ENCODE data around the gene EXOC6B. TPM values are rescaled to one million over a fixed set of nuclear protein-coding genes. Genes with fewer than 3 reads are reported as not detected.

EXOC6B gene
- total and polyA plus RNA-seq, 10 of the 15 experiments (the other 5 are each of a cell fraction or from before 2014, with no cell fraction given) = 0.23 to 2.2 (median 1.2) TPM

- TF ChIP-seq DPF2 (IDR thresholded peaks at IDR 0.05) (0 out of 2 replicates have a peak, but pooled peaks have one; percentile 39), GABPA (IDR thresholded peaks at IDR 0.05; ENCODE audit: low read depth) (no peak), ZNF207 (IDR thresholded peaks at IDR 0.05; ENCODE audit: borderline replicate concordance) (0 out of 2 replicates have a peak, but pooled peaks have one; percentile 17), GATAD2B (conservative IDR thresholded peaks at IDR 0.05; ENCODE audit: low read depth) (peak; percentile 55), NBN (IDR thresholded peaks at IDR 0.05) (peak; percentile 36; the same call in 1 of the 2 replicates), SREBF2 (IDR thresholded peaks at IDR 0.05; ENCODE audit: low read length) (no peak), FOXM1 (IDR thresholded peaks at IDR 0.05; ENCODE audit: low read depth, low read length) (no peak), ESRRA (IDR thresholded peaks at IDR 0.05; ENCODE audit: low read length) (no peak), HCFC1 (IDR thresholded peaks at IDR 0.05; ENCODE audit: low read length) (peak; percentile 90), ZNF274 (IDR thresholded peaks at IDR 0.05; ENCODE audit: insufficient read depth, insufficient read length) (no peak), EED (IDR thresholded peaks at IDR 0.05; ENCODE audit: low read depth) (no peak), MEF2B (IDR thresholded peaks at IDR 0.05; ENCODE audit: partially characterized antibody, poor library complexity, severe bottlenecking) (peak; percentile 16), SRF (IDR thresholded peaks at IDR 0.05; ENCODE audit: low read depth in 2 of 2, low read length in 2 of 2) (no peak), EZH2 (IDR thresholded peaks at IDR 0.05; ENCODE audit: borderline replicate concordance, control insufficient read depth, low read depth, low read length) (no peak), ZBTB4 (CRISPR knock-in tag; IDR thresholded peaks at IDR 0.05) (no peak), SMAD1 (IDR thresholded peaks at IDR 0.05; ENCODE audit: low read depth, partially characterized antibody) (no peak), RELA (IDR thresholded peaks at IDR 0.05; ENCODE audit: borderline replicate concordance, partially characterized antibody) (peak; percentile 33), NFIC (IDR thresholded peaks at IDR 0.05; ENCODE audit: low read depth, low read length) (no peak), KLF5 (IDR thresholded peaks at IDR 0.05; ENCODE audit: partially characterized antibody) (no peak), TARDBP (IDR thresholded peaks at IDR 0.05; ENCODE audit: borderline replicate concordance) (0 out of 2 replicates have a peak, but pooled peaks have one; percentile 69), SIX5 (IDR thresholded peaks at IDR 0.05; ENCODE audit: low read depth, low read length, severe bottlenecking) (peak; percentile 91), IRF4 (IDR thresholded peaks at IDR 0.05; ENCODE audit: low read depth, low read length) (no peak), POU2F2 (IDR thresholded peaks at IDR 0.05; ENCODE audit: borderline replicate concordance, low read depth, low read length) (no peak), CREB1 (IDR thresholded peaks at IDR 0.05; ENCODE audit: low read depth) (peak; percentile 97), ZSCAN29 (IDR thresholded peaks at IDR 0.05) (no peak), PAX8 (IDR thresholded peaks at IDR 0.05) (no peak)
- TF ChIP-seq, protein P1, sequence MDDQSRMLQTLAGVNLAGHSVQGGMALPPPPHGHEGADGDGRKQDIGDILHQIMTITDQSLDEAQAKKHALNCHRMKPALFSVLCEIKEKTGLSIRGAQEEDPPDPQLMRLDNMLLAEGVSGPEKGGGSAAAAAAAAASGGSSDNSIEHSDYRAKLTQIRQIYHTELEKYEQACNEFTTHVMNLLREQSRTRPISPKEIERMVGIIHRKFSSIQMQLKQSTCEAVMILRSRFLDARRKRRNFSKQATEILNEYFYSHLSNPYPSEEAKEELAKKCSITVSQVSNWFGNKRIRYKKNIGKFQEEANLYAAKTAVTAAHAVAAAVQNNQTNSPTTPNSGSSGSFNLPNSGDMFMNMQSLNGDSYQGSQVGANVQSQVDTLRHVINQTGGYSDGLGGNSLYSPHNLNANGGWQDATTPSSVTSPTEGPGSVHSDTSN (IDR thresholded peaks at IDR 0.05; ENCODE audit: insufficient replicate concordance, low read depth, low read length) = no peak
These were observed at the start of gene EXOC6B (continued) for GRCh38 chr2:72825257-72826155.

Data from GM12878 (cell line).